Adrenal gland (tissue), 5 donors: ENCODE measurements around the gene IFT52.

Source experiments
- POLR2A ChIP-seq, 2 donors: fragments of 450-650 bp; IDR thresholded peaks; one replicate each; pipeline ENCODE4 v1.6.1; 2017; ENCODE audit warnings: antibody characterized with exemption in 2 of 2, mild to moderate bottlenecking in 2 of 2, moderate library complexity in 1 of 2
- TF ChIP-seq, protein P1 (sequence below), 6 experiments: fragments of 450-650 bp in 4 of 6; fragments of 200-600 bp in 2 of 6; sonication (generic) in 1 of 6; IDR thresholded peaks; 1 replicate in 5 of 6; 2 replicates in 1 of 6; pipeline versions ENCODE4 v1.5.1 to v1.8.0; 2016 to 2021; ENCODE audit warnings: antibody characterized with exemption in 6 of 6, mild to moderate bottlenecking in 2 of 6, moderate library complexity in 1 of 6
- donor health status: DM: no; HTN: no; CAD: no.

DNA sequence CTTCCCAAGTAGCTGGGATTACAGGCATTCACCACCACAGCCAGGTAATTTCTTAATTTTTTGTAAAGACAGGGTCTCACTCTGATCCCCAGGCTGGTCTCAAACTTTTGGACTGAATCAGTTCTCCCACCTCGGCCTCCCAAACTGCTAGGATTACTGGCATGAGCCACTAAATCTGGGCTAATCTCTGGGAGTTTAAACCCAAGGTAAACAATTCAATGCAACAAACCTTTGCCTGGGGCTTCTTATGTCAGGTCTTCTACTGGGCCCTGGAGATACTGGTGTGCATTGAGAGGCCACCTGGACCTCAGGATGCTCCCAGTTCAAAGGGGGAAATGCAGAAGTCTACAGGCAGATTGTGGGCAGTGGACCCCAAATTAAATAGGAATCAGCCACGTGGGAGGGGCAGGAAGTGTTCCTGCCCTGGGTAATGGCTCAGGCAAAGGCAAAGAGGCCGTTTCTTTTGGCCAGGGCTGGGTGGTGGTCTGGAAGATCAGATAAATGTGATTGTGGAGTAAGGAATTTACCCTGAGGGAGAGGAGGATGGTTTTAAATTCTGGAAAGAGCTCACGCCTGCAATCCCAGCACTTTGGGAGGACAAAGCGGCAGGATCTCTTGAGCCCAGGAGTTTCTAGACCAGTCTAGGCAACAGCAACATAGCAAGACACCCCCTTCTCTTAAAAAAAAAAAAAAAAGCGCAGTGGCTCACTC lies 74.9 kb downstream of the IFT52 start:
- TF ChIP-seq, protein P1, sequence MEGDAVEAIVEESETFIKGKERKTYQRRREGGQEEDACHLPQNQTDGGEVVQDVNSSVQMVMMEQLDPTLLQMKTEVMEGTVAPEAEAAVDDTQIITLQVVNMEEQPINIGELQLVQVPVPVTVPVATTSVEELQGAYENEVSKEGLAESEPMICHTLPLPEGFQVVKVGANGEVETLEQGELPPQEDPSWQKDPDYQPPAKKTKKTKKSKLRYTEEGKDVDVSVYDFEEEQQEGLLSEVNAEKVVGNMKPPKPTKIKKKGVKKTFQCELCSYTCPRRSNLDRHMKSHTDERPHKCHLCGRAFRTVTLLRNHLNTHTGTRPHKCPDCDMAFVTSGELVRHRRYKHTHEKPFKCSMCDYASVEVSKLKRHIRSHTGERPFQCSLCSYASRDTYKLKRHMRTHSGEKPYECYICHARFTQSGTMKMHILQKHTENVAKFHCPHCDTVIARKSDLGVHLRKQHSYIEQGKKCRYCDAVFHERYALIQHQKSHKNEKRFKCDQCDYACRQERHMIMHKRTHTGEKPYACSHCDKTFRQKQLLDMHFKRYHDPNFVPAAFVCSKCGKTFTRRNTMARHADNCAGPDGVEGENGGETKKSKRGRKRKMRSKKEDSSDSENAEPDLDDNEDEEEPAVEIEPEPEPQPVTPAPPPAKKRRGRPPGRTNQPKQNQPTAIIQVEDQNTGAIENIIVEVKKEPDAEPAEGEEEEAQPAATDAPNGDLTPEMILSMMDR (IDR thresholded peaks at IDR 0.05), result no peak
- TF ChIP-seq POLR2A (IDR thresholded peaks at IDR 0.05), result no peak
